Measurements from ENCODE around the gene GAS2L3.
"Not testable (repeated sequence)": the region's sequence is repeated elsewhere in the genome, so short reads cannot be mapped to it uniquely, and the experiment has no call there.

The GAS2L3 gene

GRCh38 chr12:100576331-100577036 is 3.0 kb downstream of the GAS2L3 start:
- DNase-seq: peak; percentile 72

- DNase-seq: no peak
Observed at GRCh38 chr12:100578923-100579322, 5.4 kb downstream of the GAS2L3 start.

GRCh38 chr12:100579844-100580243 is 6.4 kb downstream of the GAS2L3 start:
- no peak for DNase-seq

GRCh38 chr12:100584256-100584655 is 10.8 kb downstream of the GAS2L3 start:
- no peak for DNase-seq

GRCh38 chr12:100591979-100592378 is 18.5 kb downstream of the GAS2L3 start:
- DNase-seq: no peak

DNA sequence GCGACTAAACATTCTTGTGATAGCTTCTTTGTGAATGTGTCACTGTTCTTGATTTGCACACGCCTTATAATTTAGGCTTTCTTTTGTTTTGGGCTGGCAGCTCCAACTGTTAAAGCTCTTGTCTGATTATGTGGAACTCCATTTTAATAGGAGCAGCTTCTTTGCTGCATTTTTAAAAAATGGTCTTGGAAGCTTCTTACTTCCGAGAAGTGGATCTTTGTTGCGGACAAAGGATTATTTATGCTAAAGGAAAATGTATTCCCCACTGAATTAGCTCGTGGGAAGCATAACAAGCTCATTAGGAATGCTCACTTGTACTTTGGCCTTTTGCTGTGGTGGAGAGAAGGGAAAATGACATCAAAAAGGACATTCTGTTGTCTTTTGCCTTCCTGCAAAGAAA is 20.0 kb downstream of the GAS2L3 start:
- DNase-seq: peak; percentile 17

GRCh38 chr12:100601626-100602025 is 28.1 kb downstream of the GAS2L3 start:
- DNase-seq: no peak

- DNase-seq: not testable (repeated sequence)
Observed at GRCh38 chr12:100602997-100603396, 29.5 kb downstream of the GAS2L3 start.

- no peak for DNase-seq
Observed at GRCh38 chr12:100608776-100609175, 35.3 kb downstream of the GAS2L3 start.

GRCh38 chr12:100610666-100611430 is 37.4 kb downstream of the GAS2L3 start:
- DNase-seq: peak; percentile 6

DNA sequence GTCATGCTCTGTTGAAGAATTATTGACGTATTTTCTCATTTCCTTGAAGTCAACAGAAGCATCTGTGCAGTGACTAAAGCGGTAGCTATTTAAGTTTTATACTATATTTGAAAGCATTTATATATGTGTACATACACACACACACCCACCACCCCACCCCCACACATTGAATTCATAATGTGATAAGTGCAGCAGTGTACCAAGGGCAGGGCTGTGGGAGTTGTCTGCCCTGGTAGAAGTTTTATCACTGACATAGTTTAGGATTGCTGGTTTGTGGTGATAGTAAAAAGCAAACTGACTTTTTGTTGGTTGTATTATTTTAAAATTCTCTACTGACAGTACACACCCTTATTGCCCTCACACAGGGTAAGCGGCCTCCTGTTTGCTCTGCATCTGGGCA is 39.1 kb downstream of the GAS2L3 start:
- DNase-seq: no peak

DNA sequence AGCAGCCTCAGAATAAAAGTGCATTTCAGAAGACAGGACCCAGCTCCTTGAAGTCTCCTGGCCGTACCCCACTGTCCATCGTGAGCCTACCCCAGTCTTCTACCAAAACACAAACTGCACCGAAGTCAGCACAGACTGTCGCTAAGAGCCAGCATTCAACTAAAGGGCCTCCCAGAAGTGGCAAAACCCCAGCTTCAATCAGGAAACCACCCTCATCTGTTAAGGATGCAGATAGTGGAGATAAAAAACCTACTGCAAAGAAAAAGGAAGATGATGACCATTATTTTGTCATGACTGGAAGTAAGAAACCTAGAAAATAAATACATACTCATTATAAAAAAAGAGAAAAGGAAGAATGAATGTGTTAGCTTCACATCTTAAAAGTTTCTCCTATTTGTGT is 51.1 kb downstream of the GAS2L3 start:
- DNase-seq: no peak

- DNase-seq: no peak
Observed at GRCh38 chr12:100632445-100632892, 59.0 kb downstream of the GAS2L3 start.

DNA sequence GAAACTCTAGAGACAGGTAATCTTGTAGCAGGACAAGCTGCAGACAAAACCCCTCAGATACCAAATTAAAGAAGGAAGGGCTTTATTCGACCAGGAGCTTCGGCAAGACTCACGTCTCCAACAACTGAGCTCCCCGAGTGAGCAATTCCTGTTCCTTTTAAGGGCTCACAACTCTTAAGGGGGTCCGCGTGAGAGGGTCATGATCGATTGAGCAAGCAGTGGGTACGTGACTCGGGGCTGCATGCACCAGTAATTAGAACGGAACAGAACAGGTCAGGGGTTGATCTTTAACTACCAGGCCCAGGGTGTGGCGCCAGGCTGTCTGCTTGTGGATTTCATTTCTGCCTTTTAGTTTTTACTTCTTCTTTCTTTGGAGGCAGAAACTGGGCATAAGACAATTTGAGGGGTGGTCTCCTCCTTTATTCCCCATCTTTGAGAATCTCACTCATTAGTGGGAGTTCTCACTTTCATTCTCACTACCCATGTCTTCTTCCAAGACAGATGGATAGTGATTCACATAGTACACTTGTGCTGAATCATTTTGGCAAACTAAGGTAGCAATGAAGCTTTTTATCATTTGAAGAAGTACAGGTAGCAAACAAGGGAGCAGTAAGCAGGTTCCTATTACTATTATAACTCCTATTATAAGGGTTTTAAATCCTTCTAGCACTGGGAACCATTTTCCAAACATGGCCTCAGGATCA is 59.8 kb downstream of the GAS2L3 start:
- DNase-seq: not testable (repeated sequence)

GRCh38 chr12:100643246-100643645 is 69.8 kb downstream of the GAS2L3 start:
- no peak for DNase-seq

GRCh38 chr12:100646896-100647295 is 73.4 kb downstream of the GAS2L3 start:
- DNase-seq: no peak

DNA sequence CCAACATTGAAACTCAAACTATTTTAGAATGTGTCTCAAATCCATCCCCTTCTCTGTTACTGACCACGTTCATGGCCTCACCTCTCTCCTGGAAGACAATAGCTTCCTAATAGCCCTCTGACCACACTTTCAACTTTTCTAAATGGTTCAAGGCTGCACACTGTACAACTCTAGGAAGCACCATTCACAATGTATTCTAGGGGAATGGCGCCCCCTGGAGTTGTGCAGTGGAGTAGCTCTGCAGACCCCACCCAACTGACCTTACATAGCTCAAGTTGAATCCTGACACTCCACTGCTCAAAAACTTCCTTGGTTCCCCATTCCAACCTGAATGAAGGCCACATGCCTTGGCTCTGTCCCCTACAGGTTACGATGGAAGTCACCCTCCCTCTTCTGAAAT is 77.6 kb downstream of the GAS2L3 start:
- DNase-seq: no peak

GRCh38 chr12:100651694-100652093 is 78.2 kb downstream of the GAS2L3 start:
- DNase-seq: no peak

DNA sequence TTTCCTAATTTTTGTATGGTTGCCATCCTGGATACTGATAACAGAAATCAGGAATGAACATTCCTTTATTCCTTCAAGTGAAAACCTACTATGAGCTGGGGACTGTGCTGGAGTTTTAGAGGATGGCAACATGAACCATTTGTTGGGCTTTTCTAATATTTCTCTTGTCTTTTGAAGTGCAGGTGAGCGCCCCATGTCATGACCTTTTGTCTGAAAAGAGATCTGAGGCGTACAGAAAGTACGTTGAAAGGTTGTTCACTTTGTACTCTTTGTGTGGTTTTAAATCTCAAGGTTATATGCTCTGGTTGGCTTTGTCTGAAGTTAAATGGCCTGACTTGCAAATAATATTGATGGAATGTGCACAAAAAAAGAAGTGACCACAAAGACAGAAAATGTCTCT is 79.0 kb downstream of the GAS2L3 start:
- no peak for DNase-seq

GRCh38 chr12:100656141-100656540 is 82.7 kb downstream of the GAS2L3 start:
- no peak for DNase-seq

DNA sequence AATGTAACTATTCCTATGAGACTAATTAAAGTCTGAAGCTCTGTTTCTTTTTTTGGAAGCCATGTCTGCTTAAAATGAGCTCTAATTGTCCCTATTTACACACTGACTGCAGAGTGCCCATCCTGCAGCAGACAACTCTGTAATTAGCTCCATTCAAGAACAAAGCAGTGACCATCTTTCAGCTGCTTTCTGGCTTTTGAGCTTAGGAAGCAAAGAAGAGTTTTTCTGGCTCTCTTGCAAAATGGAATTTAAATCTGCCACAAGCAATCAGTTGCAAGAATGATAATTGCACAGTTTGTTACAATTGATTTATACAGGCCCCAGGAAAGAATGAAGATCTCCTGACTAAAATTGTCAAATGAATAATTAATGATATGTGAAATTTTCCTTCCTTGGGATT is 83.4 kb downstream of the GAS2L3 start:
- DNase-seq: no peak

DNA sequence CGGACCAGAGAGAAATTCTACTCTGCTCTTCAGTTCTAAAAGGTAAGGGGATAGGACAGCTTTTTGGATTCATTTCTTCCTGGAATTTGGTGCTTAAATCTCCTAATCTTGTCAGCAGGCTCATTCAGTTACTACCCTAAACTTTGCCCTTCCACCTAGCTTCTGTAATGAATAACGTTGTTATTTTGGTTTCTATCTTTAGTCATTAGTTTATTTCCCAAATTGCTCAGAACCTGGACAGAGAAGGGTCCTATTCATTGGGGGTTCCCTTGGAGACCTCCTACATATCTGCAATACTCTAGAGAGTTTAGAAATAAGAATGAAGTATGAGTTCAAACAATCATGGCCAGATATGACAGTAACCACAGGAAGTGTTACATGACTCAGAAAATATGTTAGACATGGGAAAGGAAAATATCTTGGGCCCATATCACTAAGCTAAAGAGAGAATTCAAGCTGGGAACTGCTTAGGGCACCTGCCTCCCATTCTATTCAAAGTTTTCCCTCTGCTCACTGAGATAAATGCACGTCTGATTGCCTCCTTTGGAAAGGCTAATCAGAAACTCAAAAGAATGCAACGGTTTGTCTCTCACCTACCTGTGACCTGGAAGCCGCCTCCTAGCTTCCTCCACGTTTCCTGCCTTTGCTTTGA is 87.9 kb downstream of the GAS2L3 start:
- no peak for DNase-seq

DNA sequence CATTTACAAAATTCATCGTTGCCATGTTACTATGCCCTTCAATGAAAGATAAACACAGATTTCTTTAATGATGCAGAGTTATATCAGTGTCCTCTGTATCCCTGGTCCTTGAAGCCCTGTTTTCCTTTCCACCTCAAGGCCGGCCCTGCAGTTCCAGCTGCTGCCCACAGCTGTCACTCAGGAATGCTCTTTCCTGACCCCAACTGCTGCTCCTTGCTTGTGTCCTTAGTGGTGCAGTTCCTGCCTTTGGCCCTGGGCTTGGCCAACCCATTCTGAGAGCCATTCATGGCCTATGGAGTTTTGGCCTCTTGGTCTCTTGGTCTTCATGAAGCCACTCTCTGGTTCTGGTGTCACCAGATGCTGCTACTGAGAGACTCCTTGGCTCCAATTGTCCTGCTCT is 93.1 kb downstream of the GAS2L3 start:
- no peak for DNase-seq

Data from fibroblast of skin of right quadriceps (primary cell).